WERI-Rb-1 (cell line): ENCODE data around the gene CTXND1.

Experiments
- DNase-seq: peaks from one replicate; pipeline ENCODE4 v3.0.0-alpha.2; 2020
- H3K27ac ChIP-seq: fragments of 250-450 bp; sonication (Bioruptor Pico); 2 replicates; pipeline ENCODE4 v1.5.1; 2020; ENCODE audit warnings: mild to moderate bottlenecking, moderate library complexity
- H3K27me3 ChIP-seq: fragments of 250-450 bp; sonication (Bioruptor Pico); 2 replicates; pipeline ENCODE4 v1.5.1; 2021; ENCODE audit warnings: mild to moderate bottlenecking, low read depth, moderate library complexity; ENCODE audit not compliant: insufficient read depth, severe bottlenecking
- H3K36me3 ChIP-seq: fragments of 250-450 bp; sonication (Bioruptor Pico); 2 replicates; pipeline ENCODE4 v1.5.1; 2020; ENCODE audit warnings: mild to moderate bottlenecking, moderate library complexity
- H3K4me3 ChIP-seq: 2 replicates; pipeline ENCODE4 v1.5.1; 2011; ENCODE audit warnings: low read depth, mild to moderate bottlenecking, control low read depth, low read length
- H3K9me3 ChIP-seq: fragments of 250-450 bp; sonication (Bioruptor Pico); 2 replicates; pipeline ENCODE4 v1.5.1; 2021; ENCODE audit warnings: mild to moderate bottlenecking, moderate library complexity; ENCODE audit not compliant: severe bottlenecking
- CTCF ChIP-seq: IDR thresholded peaks from 2 replicates; pipeline ENCODE4 v1.5.1; 2011; ENCODE audit warnings: low read depth, mild to moderate bottlenecking, control low read depth, inconsistent platforms, low read length

Gene CTXND1

GRCh38 chr15:80155001-80155377, 97.0 kb downstream of the CTXND1 start:
- Histone ChIP-seq H3K27ac (no peak overlapping the region), H3K9me3 (no peaks in the 10 kb centered on the region), H3K4me3 (no peak overlapping the region), H3K36me3 (no peaks in the 10 kb centered on the region), H3K27me3 (no peaks in the 10 kb centered on the region)
- DNase-seq: no peak
- TF ChIP-seq CTCF: no peak

GRCh38 chr15:80154336-80154735, 97.7 kb downstream of the CTXND1 start:
- no peak overlapping the region for H3K4me3 ChIP-seq
- TF ChIP-seq CTCF: no peak

DNA sequence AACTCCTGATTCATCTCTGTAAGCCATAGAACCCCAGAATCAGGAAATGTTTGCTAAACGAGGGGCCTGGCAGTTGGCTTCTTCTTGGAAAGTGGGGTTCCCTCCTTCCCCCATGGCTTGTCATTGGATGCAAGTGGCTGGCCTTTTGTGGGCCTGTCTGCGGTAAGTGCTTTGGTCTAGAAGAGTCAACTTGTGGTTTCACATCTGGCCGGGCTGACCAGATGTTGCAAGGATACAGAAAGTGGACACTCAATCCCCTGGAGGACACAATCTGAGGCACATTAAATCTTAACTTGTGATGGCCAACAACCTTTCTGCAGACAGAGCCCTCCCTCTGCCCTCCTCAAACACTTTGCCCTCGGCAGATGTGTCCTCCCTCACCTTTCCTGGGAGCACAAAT, 98.1 kb downstream of the CTXND1 start:
- DNase-seq: no peak
- Histone ChIP-seq H3K9me3 (no peaks in the 10 kb centered on the region), H3K36me3 (no peaks in the 10 kb centered on the region), H3K27ac (no peak overlapping the region), H3K27me3 (no peaks in the 10 kb centered on the region), H3K4me3 (no peak overlapping the region)
- no peak for TF ChIP-seq CTCF

More at GRCh38 chr15:80154336-80154735, 97.7 kb downstream of the CTXND1 start:
- Histone ChIP-seq H3K27ac (no peak overlapping the region), H3K27me3 (no peaks in the 10 kb centered on the region), H3K9me3 (no peaks in the 10 kb centered on the region), H3K36me3 (no peaks in the 10 kb centered on the region)
- no peak for DNase-seq

DNA sequence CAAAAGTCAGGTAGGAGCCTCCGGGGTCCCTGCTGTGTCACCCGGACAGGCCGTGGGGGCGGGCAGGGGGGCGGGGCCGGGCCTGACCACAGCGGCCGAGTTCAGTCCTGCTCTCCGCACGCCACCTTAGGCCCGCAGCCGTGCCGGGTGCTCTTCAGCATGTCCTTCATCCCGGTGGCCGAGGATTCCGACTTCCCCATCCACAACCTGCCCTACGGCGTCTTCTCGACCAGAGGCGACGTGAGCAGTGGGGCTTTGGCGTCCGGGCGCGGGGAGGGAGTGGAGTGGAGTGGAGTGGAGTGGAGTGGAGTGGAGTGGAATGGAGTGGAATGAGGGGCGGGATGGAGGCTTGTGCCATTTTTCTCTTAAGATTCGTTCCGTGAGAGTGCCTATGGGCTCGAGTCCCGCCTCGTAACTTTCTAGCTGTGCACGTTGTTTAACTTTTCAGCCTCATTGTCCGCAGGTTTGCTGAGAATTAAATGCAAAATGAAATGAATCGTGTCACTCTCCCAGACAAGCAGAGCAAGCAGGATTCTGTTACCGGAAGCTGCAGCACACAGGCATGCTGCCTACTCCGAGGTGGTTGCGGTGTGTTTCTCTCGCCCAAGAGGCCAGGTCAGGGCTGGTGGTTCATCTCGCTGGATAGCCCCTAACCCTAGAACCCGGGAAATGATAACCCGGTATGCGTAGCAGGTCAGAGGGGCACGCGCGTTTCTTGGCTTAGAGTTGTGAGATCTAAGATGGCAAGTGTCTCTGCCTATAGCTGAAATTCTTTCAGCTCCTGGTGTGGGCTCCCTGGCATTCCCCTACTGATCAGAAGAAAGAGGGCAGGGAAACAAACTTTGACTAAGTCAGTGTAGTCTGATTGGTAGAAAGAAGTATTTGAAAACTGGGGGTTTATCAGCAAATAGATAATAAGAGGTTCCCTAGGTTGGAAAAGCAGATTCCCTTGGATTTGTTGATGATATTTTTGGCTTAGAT, 98.8 kb downstream of the CTXND1 start, which contains the start of gene FAH:
TSS of gene FAH (plus strand) at position 104 of the 981 bp plus-strand sequence. CDS start at position 160, 56 bp downstream.
- Histone ChIP-seq H3K36me3 (no peaks in the 10 kb centered on the region), H3K27me3 (no peaks in the 10 kb centered on the region), H3K4me3 (peak within 1 kb of the TSS; percentile 68), H3K9me3 (no peaks in the 10 kb centered on the region), H3K27ac (peak within 1 kb of the TSS; percentile 34; the same call in 1 of the 2 replicates)
- TF ChIP-seq CTCF: no peak
- no peak for DNase-seq

GRCh38 chr15:80152180-80152895, 99.7 kb downstream of the CTXND1 start:
- Histone ChIP-seq H3K27ac (no peak overlapping the region), H3K4me3 (peak overlapping the region; percentile 68), H3K27me3 (no peaks in the 10 kb centered on the region), H3K9me3 (no peaks in the 10 kb centered on the region), H3K36me3 (no peaks in the 10 kb centered on the region)
- DNase-seq: peak; percentile 98
- no peak for TF ChIP-seq CTCF
